ENCODE results near the gene COPS8.
A peak's percentile ranks its signal among the peaks of the same experiment; 100 is the strongest.

Gene COPS8

GRCh38 chr2:237128026-237128703 is 42.5 kb downstream of the COPS8 start:
- peak; percentile 94 for DNase-seq (ENCODE audit: extremely low read depth, low read depth)
- TF ChIP-seq, protein P1, sequence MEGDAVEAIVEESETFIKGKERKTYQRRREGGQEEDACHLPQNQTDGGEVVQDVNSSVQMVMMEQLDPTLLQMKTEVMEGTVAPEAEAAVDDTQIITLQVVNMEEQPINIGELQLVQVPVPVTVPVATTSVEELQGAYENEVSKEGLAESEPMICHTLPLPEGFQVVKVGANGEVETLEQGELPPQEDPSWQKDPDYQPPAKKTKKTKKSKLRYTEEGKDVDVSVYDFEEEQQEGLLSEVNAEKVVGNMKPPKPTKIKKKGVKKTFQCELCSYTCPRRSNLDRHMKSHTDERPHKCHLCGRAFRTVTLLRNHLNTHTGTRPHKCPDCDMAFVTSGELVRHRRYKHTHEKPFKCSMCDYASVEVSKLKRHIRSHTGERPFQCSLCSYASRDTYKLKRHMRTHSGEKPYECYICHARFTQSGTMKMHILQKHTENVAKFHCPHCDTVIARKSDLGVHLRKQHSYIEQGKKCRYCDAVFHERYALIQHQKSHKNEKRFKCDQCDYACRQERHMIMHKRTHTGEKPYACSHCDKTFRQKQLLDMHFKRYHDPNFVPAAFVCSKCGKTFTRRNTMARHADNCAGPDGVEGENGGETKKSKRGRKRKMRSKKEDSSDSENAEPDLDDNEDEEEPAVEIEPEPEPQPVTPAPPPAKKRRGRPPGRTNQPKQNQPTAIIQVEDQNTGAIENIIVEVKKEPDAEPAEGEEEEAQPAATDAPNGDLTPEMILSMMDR (IDR thresholded peaks at IDR 0.05; ENCODE audit: low read depth, low read length), result peak; percentile 21

- TF ChIP-seq, protein P1 (IDR thresholded peaks at IDR 0.05; ENCODE audit: low read depth, low read length), result no peak
- DNase-seq (ENCODE audit: extremely low read depth, low read depth), result no peak
Measured at GRCh38 chr2:237128845-237129592, 43.3 kb downstream of the COPS8 start.

GRCh38 chr2:237129625-237130263 is 44.1 kb downstream of the COPS8 start:
- DNase-seq (ENCODE audit: extremely low read depth, low read depth), result no peak

GRCh38 chr2:237130562-237131421 is 45.1 kb downstream of the COPS8 start:
- no peak for DNase-seq (ENCODE audit: extremely low read depth, low read depth)
- TF ChIP-seq, protein P1 (IDR thresholded peaks at IDR 0.05; ENCODE audit: low read depth, low read length), result no peak

More at GRCh38 chr2:237129625-237130263, 44.1 kb downstream of the COPS8 start:
- TF ChIP-seq, protein P1 (IDR thresholded peaks at IDR 0.05; ENCODE audit: low read depth, low read length), result no peak

DNA sequence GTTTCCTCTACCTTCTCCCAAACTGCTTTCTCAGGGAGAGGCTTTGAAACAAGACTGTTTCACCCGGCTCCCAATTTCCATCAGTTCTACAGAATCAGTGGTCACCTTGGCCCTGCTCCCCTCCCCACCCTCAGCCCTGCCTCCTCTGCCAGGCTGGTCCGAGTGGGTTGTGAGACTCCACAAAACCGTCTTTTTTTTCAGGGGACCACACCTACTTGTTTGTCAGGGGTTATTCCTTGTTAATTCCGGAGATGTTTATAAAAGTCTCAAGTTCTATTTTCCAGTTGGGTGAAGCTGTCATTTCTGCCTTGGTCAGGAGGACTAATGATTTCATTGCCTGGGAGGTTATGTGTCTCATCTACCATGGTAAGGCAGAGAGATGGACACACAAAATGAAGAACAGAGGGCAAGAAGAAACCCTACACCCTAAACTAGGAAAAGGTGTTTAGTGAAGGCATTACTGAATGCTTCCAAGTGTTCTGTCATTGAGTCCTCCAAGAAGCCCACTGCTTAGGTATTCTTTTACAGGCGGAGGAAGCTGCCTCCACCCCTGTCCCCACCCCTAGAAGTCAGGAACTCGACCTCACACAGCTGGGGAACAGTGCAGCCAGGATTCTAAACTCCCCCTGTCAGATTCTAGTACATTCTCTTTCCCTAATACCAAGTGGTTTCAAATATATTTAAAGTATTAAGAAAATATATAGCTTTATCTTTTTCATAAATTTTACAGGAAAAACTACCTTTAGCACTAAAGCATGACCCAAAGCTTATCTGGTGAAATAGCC is 46.3 kb downstream of the COPS8 start:
- TF ChIP-seq, protein P1 (IDR thresholded peaks at IDR 0.05; ENCODE audit: low read depth, low read length), result no peak
- peak; percentile 50 for DNase-seq (ENCODE audit: extremely low read depth, low read depth)

DNA sequence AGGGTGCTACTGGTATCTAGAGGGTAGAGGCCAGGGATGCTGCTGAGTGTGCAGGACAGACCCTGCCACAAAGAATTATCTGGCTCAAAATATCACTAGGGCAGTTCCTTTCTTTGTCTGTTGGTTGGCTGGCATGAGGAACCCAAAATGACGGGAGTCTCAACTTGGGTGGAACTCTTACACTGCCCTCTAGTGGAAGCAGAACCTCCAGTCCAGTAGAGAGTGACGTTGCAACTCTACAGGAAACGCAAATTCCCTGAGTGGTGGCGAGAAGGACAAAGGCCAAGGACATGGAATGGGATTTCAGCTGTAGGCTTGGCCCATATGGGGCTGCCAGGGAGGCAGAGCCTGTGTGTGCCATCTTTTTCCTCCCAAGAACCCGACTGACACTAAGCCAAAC is 47.1 kb downstream of the COPS8 start:
- no peak for DNase-seq (ENCODE audit: extremely low read depth, low read depth)
- TF ChIP-seq, protein P1 (IDR thresholded peaks at IDR 0.05; ENCODE audit: low read depth, low read length), result peak; percentile 6
